Caco-2 (cell line): ENCODE data around the gene FKBP1A. TPM values are rescaled to one million over a fixed set of nuclear protein-coding genes. Genes with fewer than 3 reads are reported as not detected.
A peak's percentile ranks its signal among the peaks of the same experiment; 100 is the strongest.

ENCODE experiments used
- BruUV-seq: library from RNA; stranded (reverse); fragments of 400-500 nt; replicated peaks from 2 replicates; lab custom pipeline; 2021; lab: Mats Ljungman, UMichigan
- CTCF ChIA-PET: fragments of 300-600 bp; sonication (Branson Sonifier 250); formaldehyde crosslinking; loops from one replicate; lab custom pipeline; 2022; ENCODE audit warnings: antibody characterized with exemption; lab: Charles Lee
- POLR2A ChIA-PET: fragments of 300-600 bp; sonication (Branson Sonifier 250); formaldehyde crosslinking; loops from one replicate; lab custom pipeline; 2022; ENCODE audit warnings: antibody characterized with exemption; lab: Charles Lee
- DNase-seq, 2 experiments: peaks; one replicate each; pipeline versions ENCODE4 v3.0.0 to v3.0.0-alpha.2; 2020 to 2022
- H3K27me3 ChIP-seq: replicated peaks from 2 replicates; pipeline ENCODE4 v1.6.0; 2011; ENCODE audit warnings: low read length; ENCODE audit not compliant: control insufficient read depth, insufficient read depth
- H3K36me3 ChIP-seq: 2 replicates; pipeline ENCODE4 v1.5.1; 2011; ENCODE audit warnings: low read length; ENCODE audit not compliant: control insufficient read depth, insufficient read depth
- H3K4me1 ChIP-seq: fragments of 250-450 bp; sonication (Bioruptor Pico); 2 replicates; pipeline ENCODE4 v1.5.1; 2020; ENCODE audit warnings: mild to moderate bottlenecking
- H3K4me3 ChIP-seq: 2 replicates; pipeline ENCODE4 v1.5.1; 2011; ENCODE audit warnings: low read depth, mild to moderate bottlenecking, control low read depth, low read length
- H3K9me3 ChIP-seq: fragments of 250-450 bp; sonication (Bioruptor Pico); 2 replicates; pipeline ENCODE4 v1.5.1; 2020; ENCODE audit warnings: mild to moderate bottlenecking, moderate library complexity
- H3K27ac Mint-ChIP-seq: one replicate; pipeline ENCODE4 v1.8.0; 2022; ENCODE audit warnings: mixed read lengths; ENCODE audit not compliant: unreplicated experiment
- H3K27me3 Mint-ChIP-seq: one replicate; pipeline ENCODE4 v1.8.0; 2022; ENCODE audit warnings: mixed read lengths; ENCODE audit not compliant: insufficient read depth, unreplicated experiment
- H3K36me3 Mint-ChIP-seq: one replicate; pipeline ENCODE4 v1.8.0; 2022; ENCODE audit warnings: mild to moderate bottlenecking, mixed read lengths; ENCODE audit not compliant: insufficient read depth, unreplicated experiment
- H3K4me1 Mint-ChIP-seq: one replicate; pipeline ENCODE4 v1.8.0; 2022; ENCODE audit warnings: low read depth, mixed read lengths; ENCODE audit not compliant: unreplicated experiment
- H3K4me3 Mint-ChIP-seq: one replicate; pipeline ENCODE4 v1.8.0; 2022; ENCODE audit warnings: mild to moderate bottlenecking, moderate library complexity, mixed read lengths; ENCODE audit not compliant: unreplicated experiment
- H3K9me3 Mint-ChIP-seq: one replicate; pipeline ENCODE4 v1.8.0; 2022; ENCODE audit warnings: mixed read lengths; ENCODE audit not compliant: unreplicated experiment
- CTCF ChIP-seq, 2 experiments: fragments of 200-600 bp in 1 of 2; IDR thresholded peaks; 1 replicate in 1 of 2; 2 replicates in 1 of 2; pipeline versions ENCODE4 v1.5.1 to v1.8.0; 2011 to 2022; ENCODE audit warnings: antibody characterized with exemption in 1 of 2, control low read depth in 1 of 2, inconsistent platforms in 1 of 2, low read depth in 1 of 2, low read length in 1 of 2, mild to moderate bottlenecking in 1 of 2, moderate library complexity in 1 of 2; ENCODE audit not compliant: insufficient read depth in 1 of 2, severe bottlenecking in 1 of 2, unreplicated experiment in 1 of 2
- intact Hi-C: fragments of 100-400 bp; cut with micrococcal nuclease; formaldehyde crosslinking; loops from one replicate; pipeline ENCODE4 v1.10.0; 2022; ENCODE audit not compliant: unreplicated experiment
- total RNA-seq: library from RNA; stranded (reverse); gene quantifications from 2 replicates; pipeline ENCODE4 v1.2.3, GENCODE V29; 2022

The FKBP1A gene
- total RNA-seq, 1 experiment from 2014 or later: 220 TPM

GRCh38 chr20:1397710-1398109 is 4.9 kb upstream of the FKBP1A start:
- Mint-ChIP-seq H3K4me1 (peaks cover 36% of the 10 kb centered on the region), H3K9me3 (peaks cover 7% of the 10 kb centered on the region), H3K27me3 (no peaks in the 10 kb centered on the region), H3K36me3 (peaks cover 10% of the 10 kb centered on the region), H3K27ac (no peak overlapping the region), H3K4me3 (no peak overlapping the region)
- ChIA-PET POLR2A (interaction anchor here (0.8 kb wide), 1 partner anchor 72 kb away, joined by 3 read pairs; no protein-coding TSS in a partner anchor), CTCF (interaction anchor here (0.6 to 1.7 kb wide), 6 partner anchors 41 to 1295 kb away, joined by 3 to 7 read pairs (median 5); partner anchors contain the start of genes EBF4 and NSFL1C)
- peak in 1 of 2 experiments; percentile 16 for TF ChIP-seq CTCF (IDR thresholded peaks at IDR 0.05; ENCODE audit: insufficient read depth in 1 of 2, low read depth in 1 of 2, low read length in 1 of 2, severe bottlenecking in 1 of 2, unreplicated experiment in 1 of 2)
- H3K4me1 ChIP-seq: peaks cover 39% of the 10 kb centered on the region
- intact Hi-C loops: loop anchor here (1.0 kb wide), 3 partner anchors 40 to 106 kb away; no protein-coding TSS in a partner anchor
- no peaks in the 10 kb centered on the region for H3K9me3 ChIP-seq
- H3K4me3 ChIP-seq: no peak overlapping the region
- DNase-seq: no peak
- no peaks in the 10 kb centered on the region for H3K36me3 ChIP-seq
- no peaks in the 10 kb centered on the region for H3K27me3 ChIP-seq
- no TSS peak for BruUV-seq

DNA sequence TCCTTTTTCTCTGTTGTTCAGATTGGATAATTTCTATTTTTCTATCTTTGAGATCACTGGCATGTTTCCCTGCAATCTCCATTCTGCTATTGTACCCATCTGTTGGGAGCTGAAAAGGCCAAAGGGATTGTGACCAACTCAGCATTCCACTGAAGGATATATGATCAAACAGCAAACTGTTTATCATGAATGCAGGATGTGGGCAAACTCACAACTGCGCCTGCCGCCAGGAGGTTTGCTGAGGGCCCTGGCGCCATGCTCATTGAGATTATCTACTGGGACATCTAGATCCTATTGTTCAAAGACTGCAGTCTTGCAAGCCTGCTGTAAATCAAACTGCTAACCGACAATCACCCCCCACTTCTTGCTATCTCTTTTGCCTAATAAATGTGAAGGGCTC is 3.8 kb upstream of the FKBP1A start:
- ChIA-PET POLR2A (interaction anchor here (0.8 kb wide), 1 partner anchor 71 kb away, joined by 3 read pairs; no protein-coding TSS in a partner anchor), CTCF (interaction anchor here (1.7 kb wide), 1 partner anchor 107 kb away, joined by 7 read pairs; no protein-coding TSS in a partner anchor)
- Histone ChIP-seq H3K27me3 (no peaks in the 10 kb centered on the region), H3K9me3 (no peaks in the 10 kb centered on the region), H3K4me3 (no peak overlapping the region), H3K4me1 (peaks cover 43% of the 10 kb centered on the region), H3K36me3 (no peaks in the 10 kb centered on the region)
- Mint-ChIP-seq H3K9me3 (no peaks in the 10 kb centered on the region), H3K27me3 (no peaks in the 10 kb centered on the region), H3K4me1 (peaks cover 30% of the 10 kb centered on the region), H3K27ac (no peak overlapping the region), H3K36me3 (peaks cover 6% of the 10 kb centered on the region), H3K4me3 (no peak overlapping the region)
- no peak for TF ChIP-seq CTCF (IDR thresholded peaks at IDR 0.05; ENCODE audit: insufficient read depth in 1 of 2, low read depth in 1 of 2, low read length in 1 of 2, severe bottlenecking in 1 of 2, unreplicated experiment in 1 of 2)
- BruUV-seq: no TSS peak
- DNase-seq: no peak
- intact Hi-C loops: no loop called here

GRCh38 chr20:1396264-1396663 is 3.4 kb upstream of the FKBP1A start:
- no TSS peak for BruUV-seq
- POLR2A ChIA-PET: no interaction called here
- Mint-ChIP-seq H3K27ac (no peak overlapping the region), H3K9me3 (no peaks in the 10 kb centered on the region), H3K27me3 (no peaks in the 10 kb centered on the region), H3K36me3 (peaks cover 6% of the 10 kb centered on the region), H3K4me1 (peaks cover 30% of the 10 kb centered on the region), H3K4me3 (no peak overlapping the region)
- Histone ChIP-seq H3K9me3 (no peaks in the 10 kb centered on the region), H3K27me3 (no peaks in the 10 kb centered on the region), H3K4me1 (peaks cover 43% of the 10 kb centered on the region), H3K36me3 (no peaks in the 10 kb centered on the region; the same call in 1 of the 2 replicates), H3K4me3 (no peak overlapping the region)
- intact Hi-C loops: no loop called here
- CTCF ChIA-PET: no interaction called here
- no peak for DNase-seq
- TF ChIP-seq CTCF (IDR thresholded peaks at IDR 0.05; ENCODE audit: insufficient read depth in 1 of 2, low read depth in 1 of 2, low read length in 1 of 2, severe bottlenecking in 1 of 2, unreplicated experiment in 1 of 2): no peak
